ENCODE measurements around the gene CRISPLD2. TPM values are rescaled to one million over a fixed set of nuclear protein-coding genes. Genes with fewer than 3 reads are reported as not detected.

CRISPLD2 gene
- total RNA-seq, 4 donors from 2014 or later = 174 to 411 (median 219) TPM

DNA sequence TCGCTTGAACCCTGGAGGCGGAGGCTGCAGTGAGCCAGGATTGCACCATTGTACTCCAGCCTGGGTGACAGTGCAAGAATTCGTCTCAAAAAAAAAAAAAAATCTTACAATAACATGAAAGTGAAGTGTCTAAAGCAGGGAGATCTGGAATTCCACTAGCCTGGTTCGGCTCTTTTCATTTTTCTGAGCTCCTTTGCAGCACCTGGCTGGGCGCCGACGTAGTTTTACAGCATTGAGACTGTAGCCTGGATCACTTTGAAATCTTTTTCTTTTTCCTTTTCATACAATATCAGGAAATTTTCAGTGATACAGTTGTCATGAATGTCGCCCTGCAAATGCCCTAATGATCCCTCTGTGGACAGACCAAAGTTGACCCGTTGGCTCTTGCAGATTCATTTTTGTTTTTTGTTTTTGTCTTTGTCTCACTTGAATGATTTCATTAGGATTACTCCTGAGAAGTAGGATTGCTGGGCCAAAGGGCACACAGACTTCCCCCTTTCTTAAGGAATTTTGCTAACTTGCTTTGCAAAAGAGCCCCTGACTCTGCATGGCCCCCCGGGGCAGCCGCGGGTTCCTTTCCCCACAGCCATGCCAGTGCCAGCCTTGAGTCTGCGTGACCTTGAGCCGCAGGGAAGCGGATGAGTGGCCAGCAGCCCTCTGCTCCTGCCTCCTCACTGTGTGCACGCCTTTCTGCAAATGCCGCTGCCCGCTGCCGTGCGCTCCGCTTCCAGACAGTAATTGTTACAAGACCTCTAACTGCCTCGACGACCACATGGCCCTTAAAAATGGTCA is 28.0 kb downstream of the CRISPLD2 start:
- Histone ChIP-seq H3K27me3 (no peaks in the 10 kb centered on the region), H3K9me3 (no peaks in the 10 kb centered on the region), H3K4me3 (no peak overlapping the region), H3K4me1 (peaks cover 0 to 22% (median 14%) of the 10 kb centered on the region in 3 donors), H3K36me3 (peaks cover 0 to 99% of the 10 kb centered on the region in 2 donors), H3K27ac (peak overlapping the region in 1 of 4 donors; percentile 92)
- no peak for ATAC-seq
- WGBS, 2 donors (ENCODE audit: low coverage in 1 of 2) = 64 to 89% methylated on average over 9 to 22 of the region's 23 CpGs
- no peak for TF ChIP-seq POLR2AphosphoS5 (IDR thresholded peaks at IDR 0.05)
- TF ChIP-seq POLR2A (IDR thresholded peaks at IDR 0.05) = no peak
- TF ChIP-seq, protein P1, sequence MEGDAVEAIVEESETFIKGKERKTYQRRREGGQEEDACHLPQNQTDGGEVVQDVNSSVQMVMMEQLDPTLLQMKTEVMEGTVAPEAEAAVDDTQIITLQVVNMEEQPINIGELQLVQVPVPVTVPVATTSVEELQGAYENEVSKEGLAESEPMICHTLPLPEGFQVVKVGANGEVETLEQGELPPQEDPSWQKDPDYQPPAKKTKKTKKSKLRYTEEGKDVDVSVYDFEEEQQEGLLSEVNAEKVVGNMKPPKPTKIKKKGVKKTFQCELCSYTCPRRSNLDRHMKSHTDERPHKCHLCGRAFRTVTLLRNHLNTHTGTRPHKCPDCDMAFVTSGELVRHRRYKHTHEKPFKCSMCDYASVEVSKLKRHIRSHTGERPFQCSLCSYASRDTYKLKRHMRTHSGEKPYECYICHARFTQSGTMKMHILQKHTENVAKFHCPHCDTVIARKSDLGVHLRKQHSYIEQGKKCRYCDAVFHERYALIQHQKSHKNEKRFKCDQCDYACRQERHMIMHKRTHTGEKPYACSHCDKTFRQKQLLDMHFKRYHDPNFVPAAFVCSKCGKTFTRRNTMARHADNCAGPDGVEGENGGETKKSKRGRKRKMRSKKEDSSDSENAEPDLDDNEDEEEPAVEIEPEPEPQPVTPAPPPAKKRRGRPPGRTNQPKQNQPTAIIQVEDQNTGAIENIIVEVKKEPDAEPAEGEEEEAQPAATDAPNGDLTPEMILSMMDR (IDR thresholded peaks at IDR 0.05) = no peak
- no peak for TF ChIP-seq EP300 (IDR thresholded peaks at IDR 0.05)

DNA sequence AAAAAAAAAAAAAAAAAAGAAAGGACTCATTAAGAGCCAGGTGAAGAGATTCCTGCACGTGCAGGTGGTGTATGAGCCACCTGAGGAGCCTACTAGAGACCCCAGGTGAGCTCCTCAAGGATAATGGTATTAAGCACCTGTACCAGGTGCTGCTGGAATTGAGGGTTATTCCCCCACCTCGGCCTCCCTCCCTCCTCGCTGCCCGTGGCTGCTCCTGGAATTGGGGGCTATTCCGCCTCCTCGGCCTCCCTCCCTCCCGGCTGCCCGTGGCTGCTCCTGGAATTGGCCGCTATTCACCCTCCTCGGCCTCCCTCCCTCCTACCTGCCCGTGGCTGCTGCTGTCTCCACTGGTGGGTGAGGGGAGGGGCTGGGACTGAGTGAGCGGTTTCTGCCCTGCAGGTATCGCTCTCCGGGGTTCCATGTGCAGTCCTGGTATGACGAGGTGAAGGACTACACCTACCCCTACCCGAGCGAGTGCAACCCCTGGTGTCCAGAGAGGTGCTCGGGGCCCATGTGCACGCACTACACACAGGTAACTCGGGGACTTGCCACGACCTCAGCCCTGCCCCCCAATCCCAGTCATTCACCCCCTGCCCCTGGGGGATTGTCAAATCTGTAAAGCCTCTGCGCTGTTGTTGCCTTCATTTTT is 29.3 kb downstream of the CRISPLD2 start:
- ATAC-seq = no peak
- Histone ChIP-seq H3K27ac (no peak overlapping the region), H3K9me3 (no peaks in the 10 kb centered on the region), H3K36me3 (peaks cover 0 to 100% of the 10 kb centered on the region in 2 donors), H3K4me3 (no peak overlapping the region), H3K4me1 (peaks cover 0 to 9% (median under 1%) of the 10 kb centered on the region in 3 donors), H3K27me3 (no peaks in the 10 kb centered on the region)
- TF ChIP-seq POLR2AphosphoS5 (IDR thresholded peaks at IDR 0.05) = no peak
- no peak for TF ChIP-seq EP300 (IDR thresholded peaks at IDR 0.05)
- TF ChIP-seq POLR2A (IDR thresholded peaks at IDR 0.05) = no peak
- TF ChIP-seq, protein P1 (IDR thresholded peaks at IDR 0.05) = no peak
- WGBS, 2 donors (ENCODE audit: low coverage in 1 of 2) = 74% methylated on average over 4 of the region's 22 CpGs

DNA sequence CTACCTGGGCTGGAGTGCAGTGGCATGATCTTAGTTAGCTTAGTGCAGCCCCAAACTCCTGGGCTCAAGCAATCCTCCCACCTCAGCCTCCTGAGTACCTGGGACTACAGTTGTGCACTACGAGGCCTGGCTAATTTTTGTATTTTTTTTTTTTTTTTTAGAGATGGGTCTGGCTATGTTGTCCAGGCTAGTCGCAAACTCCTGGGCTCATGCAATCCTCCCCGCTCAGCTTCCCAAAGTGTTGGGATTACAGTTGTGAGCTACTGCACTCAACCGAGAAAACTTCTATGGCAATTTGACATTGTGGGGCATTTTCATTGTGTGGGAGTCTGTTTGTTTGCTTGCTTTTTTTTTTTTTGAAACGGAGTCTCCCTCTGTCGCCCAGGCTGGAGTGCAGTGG is 30.0 kb downstream of the CRISPLD2 start:
- H3K4me3 ChIP-seq = no peak overlapping the region
- peaks cover 0 to 100% of the 10 kb centered on the region in 2 donors for H3K36me3 ChIP-seq
- ATAC-seq = no peak
- TF ChIP-seq POLR2A (IDR thresholded peaks at IDR 0.05) (no peak), POLR2AphosphoS5 (IDR thresholded peaks at IDR 0.05) (no peak), EP300 (IDR thresholded peaks at IDR 0.05) (no peak)
- TF ChIP-seq, protein P1 (IDR thresholded peaks at IDR 0.05) = no peak
- H3K9me3 ChIP-seq = no peaks in the 10 kb centered on the region
- H3K27me3 ChIP-seq = no peaks in the 10 kb centered on the region
- WGBS, 2 donors (ENCODE audit: low coverage in 1 of 2) = 85 to 90% methylated on average over 3 to 4 of the region's 6 CpGs
- H3K4me1 ChIP-seq = peaks cover 0 to 2% (median 0%) of the 10 kb centered on the region in 3 donors
- H3K27ac ChIP-seq = no peak overlapping the region

DNA sequence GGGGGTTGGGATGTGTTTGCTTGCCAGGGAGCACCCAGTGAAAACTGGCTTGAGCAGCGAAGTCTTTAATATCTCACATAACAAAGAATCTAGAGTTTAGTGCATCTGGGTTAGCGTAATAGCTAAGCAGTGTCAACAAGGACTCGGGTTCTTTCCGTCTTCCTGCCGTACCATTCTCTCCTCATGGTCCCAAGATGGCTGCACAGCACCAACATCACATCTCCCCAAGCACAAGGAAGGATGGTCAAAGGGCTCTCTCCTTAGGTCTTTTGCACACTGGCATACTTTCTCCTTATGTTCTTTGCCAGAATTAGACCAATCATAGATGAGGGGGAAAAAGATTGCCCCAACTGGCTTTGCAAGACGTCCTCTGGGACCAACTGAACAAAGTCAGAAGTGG is 30.9 kb downstream of the CRISPLD2 start:
- no peak for ATAC-seq
- H3K4me1 ChIP-seq = no peaks in the 10 kb centered on the region
- WGBS, 2 donors (ENCODE audit: low coverage in 1 of 2) = 92 to 100% methylated on average over 1 to 2 of the region's 6 CpGs
- H3K27me3 ChIP-seq = no peaks in the 10 kb centered on the region
- peak overlapping the region in 1 of 4 donors; percentile 8 for H3K27ac ChIP-seq
- peaks cover 0 to 100% of the 10 kb centered on the region in 2 donors for H3K36me3 ChIP-seq
- no peak overlapping the region for H3K4me3 ChIP-seq
- TF ChIP-seq, protein P1 (IDR thresholded peaks at IDR 0.05) = no peak
- TF ChIP-seq EP300 (IDR thresholded peaks at IDR 0.05) = no peak
- TF ChIP-seq POLR2A (IDR thresholded peaks at IDR 0.05) = no peak
- no peak for TF ChIP-seq POLR2AphosphoS5 (IDR thresholded peaks at IDR 0.05)
- H3K9me3 ChIP-seq = no peaks in the 10 kb centered on the region
